ENCODE results near the gene C1QTNF6.
A peak's percentile ranks its signal among the peaks of the same experiment; 100 is the strongest.

Gene C1QTNF6

GRCh38 chr22:37162221-37163095 is 25.6 kb downstream of the C1QTNF6 start:
- DNase-seq (ENCODE audit: low spot score) = no peak

GRCh38 chr22:37161443-37161842 is 26.6 kb downstream of the C1QTNF6 start:
- no peak for DNase-seq (ENCODE audit: low spot score)

- DNase-seq (ENCODE audit: low spot score) = no peak
These were observed 28.0 kb downstream of the C1QTNF6 start for GRCh38 chr22:37160027-37160426.

GRCh38 chr22:37158963-37159290 is 29.1 kb downstream of the C1QTNF6 start:
- no peak for DNase-seq (ENCODE audit: low spot score)

- DNase-seq (ENCODE audit: low spot score) = no peak
These were observed 30.3 kb downstream of the C1QTNF6 start for GRCh38 chr22:37157516-37158285.

GRCh38 chr22:37156686-37157435 is 31.2 kb downstream of the C1QTNF6 start:
- DNase-seq (ENCODE audit: low spot score) = no peak

- no peak for DNase-seq (ENCODE audit: low spot score)
These were observed 32.1 kb downstream of the C1QTNF6 start for GRCh38 chr22:37155971-37156370.

- no peak for DNase-seq (ENCODE audit: low spot score)
These were observed 32.9 kb downstream of the C1QTNF6 start for GRCh38 chr22:37154925-37155712.

GRCh38 chr22:37153901-37154300 is 34.1 kb downstream of the C1QTNF6 start:
- DNase-seq (ENCODE audit: low spot score) = no peak

- DNase-seq (ENCODE audit: low spot score) = no peak
These were observed 36.6 kb downstream of the C1QTNF6 start for GRCh38 chr22:37151401-37151800.

GRCh38 chr22:37150701-37151100 is 37.3 kb downstream of the C1QTNF6 start:
- DNase-seq (ENCODE audit: low spot score) = no peak

- DNase-seq (ENCODE audit: low spot score) = no peak
These were observed 39.0 kb downstream of the C1QTNF6 start for GRCh38 chr22:37148742-37149665.

- no peak for DNase-seq (ENCODE audit: low spot score)
These were observed 39.9 kb downstream of the C1QTNF6 start for GRCh38 chr22:37148031-37148651.

- no peak for DNase-seq (ENCODE audit: low spot score)
These were observed 40.7 kb downstream of the C1QTNF6 start for GRCh38 chr22:37147186-37147990.

GRCh38 chr22:37146507-37147180 is 41.4 kb downstream of the C1QTNF6 start:
- no peak for DNase-seq (ENCODE audit: low spot score)

GRCh38 chr22:37146051-37146385 is 42.0 kb downstream of the C1QTNF6 start:
- no peak for DNase-seq (ENCODE audit: low spot score)

GRCh38 chr22:37145180-37146050 is 42.6 kb downstream of the C1QTNF6 start:
- DNase-seq (ENCODE audit: low spot score) = peak; percentile 48

GRCh38 chr22:37144180-37144554 is 43.9 kb downstream of the C1QTNF6 start:
- DNase-seq (ENCODE audit: low spot score) = no peak

Data from COLO829 (cell line).